ENCODE data around the gene MEGF6.

Gene MEGF6

GRCh38 chr1:3651930-3652547, 40.7 kb upstream of the MEGF6 start, which contains the start of gene TP73:
TP73 (plus strand) TSS chr1:3652516; CDS start chr1:3682366, 29,850 bp downstream.
- TF ChIP-seq CTCF (IDR thresholded peaks at IDR 0.05) = no peak
- H3K27ac ChIP-seq = no peak within 1 kb of the TSS
- H3K4me3 ChIP-seq = peak within 1 kb of the TSS; percentile 28 to 94
- peaks cover 3 to 7% (median 4%) of the 10 kb centered on the region in 3 donors for H3K36me3 ChIP-seq
- no peak for DNase-seq
- no peaks in the 10 kb centered on the region for H3K9me3 ChIP-seq
- H3K4me1 ChIP-seq = peaks cover 0 to 42% (median 38%) of the 10 kb centered on the region in 4 donors
- H3K27me3 ChIP-seq = peaks cover 14 to 64% of the 10 kb centered on the region in 2 donors
- intact Hi-C loops (cut with DNase I; ENCODE audit: low total_unique reads) = no loop called here

- no peak for DNase-seq
- no peaks in the 10 kb centered on the region for H3K9me3 ChIP-seq
- intact Hi-C loops (cut with DNase I; ENCODE audit: low total_unique reads) = no loop called here
- H3K36me3 ChIP-seq = peaks cover 9 to 14% (median 11%) of the 10 kb centered on the region in 3 donors
- no peak overlapping the region for H3K27ac ChIP-seq
- peaks cover 14 to 56% of the 10 kb centered on the region in 2 donors for H3K27me3 ChIP-seq
- peaks cover 0 to 42% (median 38%) of the 10 kb centered on the region in 4 donors for H3K4me1 ChIP-seq
- H3K4me3 ChIP-seq = peak overlapping the region; percentile 3 to 94
- no peak for TF ChIP-seq CTCF (IDR thresholded peaks at IDR 0.05)
Measured at GRCh38 chr1:3651026-3651929, 40.0 kb upstream of the MEGF6 start.

- H3K36me3 ChIP-seq = peaks cover 15 to 22% (median 19%) of the 10 kb centered on the region in 3 donors
- H3K4me1 ChIP-seq = peaks cover 0 to 42% (median 38%) of the 10 kb centered on the region in 4 donors
- TF ChIP-seq CTCF (IDR thresholded peaks at IDR 0.05) = no peak
- intact Hi-C loops (cut with DNase I; ENCODE audit: low total_unique reads) = no loop called here
- H3K27ac ChIP-seq = no peak overlapping the region
- peak overlapping the region; percentile 85 to 94 for H3K4me3 ChIP-seq
- H3K27me3 ChIP-seq = peaks cover 14 to 50% of the 10 kb centered on the region in 2 donors
- H3K9me3 ChIP-seq = no peaks in the 10 kb centered on the region
- DNase-seq = no peak
Measured at GRCh38 chr1:3650248-3651025, 39.1 kb upstream of the MEGF6 start.

- peak; percentile 86 to 92 for DNase-seq
- no peak for TF ChIP-seq CTCF (IDR thresholded peaks at IDR 0.05)
- no peaks in the 10 kb centered on the region for H3K9me3 ChIP-seq
- H3K36me3 ChIP-seq = peaks cover 15 to 30% (median 23%) of the 10 kb centered on the region in 3 donors
- H3K27ac ChIP-seq = peak within 1 kb of the TSS; percentile 49 to 60
- peaks cover 14 to 43% of the 10 kb centered on the region in 2 donors for H3K27me3 ChIP-seq
- H3K4me1 ChIP-seq = peaks cover 0 to 42% (median 38%) of the 10 kb centered on the region in 4 donors
- H3K4me3 ChIP-seq = peak within 1 kb of the TSS; percentile 85 to 94
- intact Hi-C loops (cut with DNase I; ENCODE audit: low total_unique reads) = no loop called here
Measured at GRCh38 chr1:3649342-3650247, 38.3 kb upstream of the MEGF6 start, which contains the start of gene WRAP73. WRAP73 (minus strand) TSS chr1:3650103; CDS start chr1:3649999, 104 bp downstream.
